GM13976 (cell line): Measurements from ENCODE around the gene ZBTB7B.
A peak's percentile ranks its signal among the peaks of the same experiment; 100 is the strongest.

ENCODE experiments used
- DNase-seq: peaks from one replicate; pipeline ENCODE4 v3.0.0; 2012; ENCODE audit warnings: low spot score
- CTCF ChIP-seq: IDR thresholded peaks from 2 replicates; pipeline ENCODE4 v1.5.1; 2012; ENCODE audit warnings: borderline replicate concordance, mild to moderate bottlenecking; ENCODE audit not compliant: insufficient read depth; ENCODE audit errors: extremely low read depth, missing control alignments, control extremely low read depth
- in situ Hi-C: fragments of 300-500 bp; cut with MboI; formaldehyde crosslinking; loops from one replicate; pipeline ENCODE4 v1.12.0; 2022; ENCODE audit warnings: low sequenced_read_pairs, mixed read lengths, inconsistent platforms; ENCODE audit not compliant: unreplicated experiment

The ZBTB7B gene

GRCh38 chr1:155061381-155062150, 59.0 kb downstream of the ZBTB7B start:
- peak; percentile 92 for DNase-seq
- in situ Hi-C loops: loop anchor here (10.0 to 25.0 kb wide), 2 partner anchors 397 to 499 kb away; partner anchors contain the start of genes CHRNB2 and UBE2Q1
- TF ChIP-seq CTCF: peak; percentile 99

GRCh38 chr1:155062151-155062686, 59.6 kb downstream of the ZBTB7B start:
- in situ Hi-C loops: loop anchor here (10.0 to 25.0 kb wide), 2 partner anchors 397 to 500 kb away; partner anchors contain the start of genes CHRNB2 and UBE2Q1
- DNase-seq: no peak
- no peak for TF ChIP-seq CTCF

GRCh38 chr1:155062702-155063411, 60.3 kb downstream of the ZBTB7B start:
- DNase-seq: peak; percentile 88

GRCh38 chr1:155063550-155064110, 61.0 kb downstream of the ZBTB7B start, which contains the start of gene EFNA4:
Gene EFNA4, plus strand, starts transcription at chr1:155063740. Its CDS starts 84 bp downstream, at chr1:155063824.
- peak; percentile 90 for DNase-seq
- TF ChIP-seq CTCF: no peak
- in situ Hi-C loops: loop anchor here (10.0 to 25.0 kb wide), 2 partner anchors 399 to 501 kb away; partner anchors contain the start of genes CHRNB2 and UBE2Q1

More at GRCh38 chr1:155062702-155063411, 60.3 kb downstream of the ZBTB7B start:
- peak; percentile 96 for TF ChIP-seq CTCF
- in situ Hi-C loops: loop anchor here (10.0 to 25.0 kb wide), 2 partner anchors 398 to 501 kb away; partner anchors contain the start of genes CHRNB2 and UBE2Q1

GRCh38 chr1:155064111-155064831, 61.7 kb downstream of the ZBTB7B start:
- in situ Hi-C loops: loop anchor here (10.0 to 25.0 kb wide), 2 partner anchors 399 to 502 kb away; partner anchors contain the start of genes CHRNB2 and UBE2Q1
- TF ChIP-seq CTCF: no peak
- DNase-seq: peak; percentile 72

- in situ Hi-C loops: loop anchor here (10.0 to 25.0 kb wide), 2 partner anchors 400 to 503 kb away; partner anchors contain the start of genes CHRNB2 and UBE2Q1
- no peak for DNase-seq
- TF ChIP-seq CTCF: no peak
Measured at GRCh38 chr1:155064832-155065429, 62.3 kb downstream of the ZBTB7B start.
